GM18526 (cell line): ENCODE data around the gene CCDC57.
A peak's percentile ranks its signal among the peaks of the same experiment; 100 is the strongest.

Experiments used
- POLR2A ChIP-seq: IDR thresholded peaks from 3 replicates; pipeline ENCODE4 v1.6.1; 2011; ENCODE audit not compliant: insufficient read length; ENCODE audit errors: extremely low read depth

The CCDC57 gene

DNA sequence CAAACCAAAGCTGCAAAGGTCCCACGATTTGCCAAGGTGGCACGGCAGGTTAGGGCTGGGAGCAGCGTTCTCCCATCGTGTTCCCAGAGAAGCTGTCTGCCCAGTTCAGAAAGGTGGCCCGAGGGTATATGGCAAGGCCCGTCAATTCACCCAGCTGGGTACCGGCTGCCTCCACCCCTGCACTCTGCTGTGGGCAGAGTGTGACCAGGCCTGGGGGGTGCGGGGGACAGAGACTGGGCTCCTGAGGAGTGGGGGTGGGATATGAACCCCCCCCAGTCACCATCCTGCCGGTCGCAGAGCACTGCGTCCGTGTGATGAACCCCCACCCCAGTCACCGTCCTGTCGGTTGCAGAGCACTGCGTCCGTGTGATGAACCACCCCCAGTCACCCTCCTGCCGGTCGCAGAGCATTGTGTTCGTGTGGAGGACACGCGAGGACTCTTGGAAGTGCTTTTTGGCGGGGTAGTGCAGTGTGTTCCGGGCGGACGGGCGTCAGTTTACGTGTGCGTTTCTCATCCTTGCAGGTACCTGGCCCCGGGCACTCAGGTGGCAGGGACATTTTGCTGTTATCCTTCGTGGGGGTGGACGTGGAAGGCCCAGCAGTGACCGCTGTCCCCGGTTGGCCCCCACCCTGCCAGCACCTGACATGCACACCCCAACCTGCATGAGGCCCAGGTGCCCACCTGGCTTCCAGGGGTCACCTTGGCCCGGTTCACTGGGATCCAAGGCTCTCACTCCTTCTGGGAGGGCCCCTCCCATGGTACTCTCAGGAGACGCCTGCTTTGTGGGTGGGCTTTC is 111.9 kb downstream of the CCDC57 start:
- no peak for TF ChIP-seq POLR2A

DNA sequence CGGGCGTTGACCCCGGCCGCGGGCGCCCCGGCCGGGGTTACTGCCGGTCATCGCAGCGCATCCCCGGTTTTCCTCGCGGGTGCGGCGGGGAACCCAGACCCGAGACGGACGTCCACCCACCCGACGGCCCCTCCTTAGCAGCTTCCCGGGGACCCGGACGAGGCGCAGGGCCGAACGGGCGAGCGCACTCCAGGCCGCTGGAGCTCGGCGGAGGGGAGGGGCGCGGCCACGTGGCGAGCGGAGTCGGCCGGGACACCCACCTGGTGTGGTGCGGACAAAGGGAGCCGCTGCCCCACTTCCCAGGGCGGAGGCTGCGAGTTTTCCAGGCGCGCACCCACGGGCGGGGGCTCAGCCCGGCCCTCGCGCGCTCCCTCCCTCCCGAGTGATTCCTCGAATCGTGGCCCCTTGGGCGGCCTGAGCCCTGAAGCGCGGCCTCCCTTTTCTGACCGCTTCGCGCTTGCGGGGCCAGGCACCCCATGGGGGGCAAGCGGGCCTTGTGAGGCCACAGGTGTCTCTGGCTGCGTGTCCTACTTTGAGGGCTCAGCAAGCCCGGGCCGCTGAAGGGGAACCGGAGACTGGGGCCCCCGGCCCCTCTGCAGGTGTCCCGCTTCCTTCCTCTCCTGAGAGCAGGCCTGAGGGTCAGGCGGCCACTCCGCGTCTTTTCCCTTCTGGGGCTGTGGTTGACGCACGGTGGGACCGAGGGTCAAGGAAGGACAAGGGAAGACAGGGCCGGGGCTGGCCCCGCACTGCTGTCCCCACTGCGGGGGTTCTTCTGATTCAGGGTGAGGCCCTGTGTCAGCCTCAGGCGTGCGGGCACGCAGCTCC is 113.5 kb downstream of the CCDC57 start:
- TF ChIP-seq POLR2A: no peak

DNA sequence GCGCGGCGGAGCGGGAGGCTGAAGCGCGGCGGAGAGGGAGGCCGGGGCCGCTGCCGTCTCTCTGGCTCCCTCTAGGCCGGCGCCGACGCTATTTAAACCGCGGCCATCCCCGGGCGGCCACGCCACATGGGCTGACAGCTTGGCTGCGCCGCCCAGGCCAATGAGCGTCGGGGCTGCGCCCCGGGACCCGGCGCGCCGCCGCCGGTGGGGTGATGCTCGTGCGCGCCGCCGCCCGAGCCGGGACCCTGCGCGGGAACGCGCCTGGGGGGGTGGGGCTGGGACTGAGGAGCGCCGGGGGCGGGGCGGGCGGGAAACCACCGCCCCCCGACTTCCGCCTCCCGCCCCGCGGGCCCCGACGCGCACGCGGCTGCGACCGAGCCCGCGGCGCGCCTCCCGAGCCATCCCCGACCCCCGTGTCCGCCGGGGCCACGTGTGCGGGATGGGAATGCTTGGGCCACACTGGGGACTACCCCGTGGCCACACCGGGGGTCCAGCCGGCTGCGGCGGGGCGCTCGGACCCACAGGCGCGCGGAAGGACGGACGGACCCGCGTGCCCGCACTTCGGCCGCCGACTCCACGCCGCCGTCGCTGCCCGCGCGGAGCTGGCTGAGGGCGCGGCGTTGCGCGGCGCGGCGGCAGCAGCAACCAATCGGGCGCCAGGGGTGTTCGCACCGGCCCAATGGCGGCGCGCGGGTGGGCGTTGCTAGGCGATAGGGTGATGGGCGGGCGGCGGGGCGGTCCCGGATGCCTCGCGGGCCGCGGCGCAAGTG is 114.3 kb downstream of the CCDC57 start, which contains the start of gene FASN:
Gene FASN (minus strand): TSS at position 68 of the 770 bp plus-strand sequence. CDS start 1,791 bp downstream, outside the sequence.
- peak; percentile 97 for TF ChIP-seq POLR2A

DNA sequence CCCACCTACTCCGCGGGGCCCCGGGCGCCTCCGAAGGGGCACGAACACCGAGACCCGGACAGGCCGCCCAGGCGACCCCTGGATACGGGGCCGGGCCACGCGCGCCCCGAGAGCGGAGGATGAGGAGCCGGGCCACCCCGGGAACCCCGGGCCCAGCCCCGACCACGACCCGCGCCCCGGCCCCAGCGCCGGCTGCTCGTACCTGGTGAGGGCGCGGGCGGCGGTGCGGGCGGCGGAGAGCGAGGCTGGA is 114.8 kb downstream of the CCDC57 start:
- no peak for TF ChIP-seq POLR2A

DNA sequence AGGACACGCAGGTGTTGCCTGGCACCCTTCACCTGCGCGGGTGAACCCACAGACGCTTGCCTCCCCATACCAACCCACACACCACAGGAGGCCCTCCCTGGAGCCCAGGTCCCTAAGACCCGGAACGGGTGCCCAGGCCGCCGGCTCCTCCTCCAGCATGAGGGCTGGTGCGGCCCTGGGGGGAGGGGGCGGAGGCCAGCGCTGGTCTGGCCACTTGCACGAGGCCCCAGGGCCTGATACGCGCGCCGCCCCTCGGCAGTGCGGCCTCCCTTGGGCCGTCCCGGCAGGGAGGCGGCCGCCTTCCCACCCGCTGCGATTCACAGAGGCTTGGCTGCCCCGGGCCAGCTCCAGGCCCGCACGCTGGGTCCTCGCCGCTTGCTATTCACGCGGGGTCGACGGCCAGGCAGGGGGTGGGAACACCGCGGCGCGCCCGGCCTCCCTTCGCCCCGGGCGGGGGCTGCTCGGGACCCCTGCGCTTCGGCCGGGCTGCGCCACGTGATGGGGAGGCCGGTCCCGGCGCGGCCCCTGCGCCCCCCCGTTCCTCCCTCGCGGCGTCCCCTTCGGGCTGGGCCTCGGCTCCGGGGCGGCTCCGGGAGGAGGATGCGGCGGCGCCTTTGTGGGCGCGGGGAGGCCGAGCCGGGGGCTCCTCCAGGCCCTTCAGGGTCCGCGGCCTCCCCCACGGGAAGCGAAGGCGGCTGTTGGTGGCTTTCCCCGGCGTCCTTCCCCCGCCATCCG is 115.3 kb downstream of the CCDC57 start:
- TF ChIP-seq POLR2A: no peak

DNA sequence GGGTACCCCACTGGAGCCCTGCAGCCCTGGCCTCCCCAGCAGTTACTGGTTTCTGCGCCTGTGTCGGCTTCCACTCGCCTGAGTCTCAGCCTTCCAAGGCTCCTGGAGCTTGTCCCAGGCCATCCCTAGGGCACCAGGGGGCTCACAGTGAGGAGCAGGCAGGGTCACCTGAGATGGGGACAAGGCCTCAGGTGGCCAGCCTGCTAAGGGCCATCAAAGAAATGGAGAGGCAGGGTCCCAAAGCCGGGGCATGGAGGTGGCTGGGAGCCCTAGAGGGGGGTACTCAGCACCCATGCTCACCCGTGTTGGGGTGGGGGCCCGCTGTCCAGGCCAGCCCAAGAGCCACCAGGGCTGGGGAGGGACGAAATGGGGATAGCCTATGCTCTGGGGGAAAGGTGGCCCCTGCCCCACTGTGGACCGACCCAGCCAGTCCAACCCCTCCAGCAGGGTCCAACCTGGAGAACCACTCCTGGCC is 115.9 kb downstream of the CCDC57 start:
- no peak for TF ChIP-seq POLR2A

DNA sequence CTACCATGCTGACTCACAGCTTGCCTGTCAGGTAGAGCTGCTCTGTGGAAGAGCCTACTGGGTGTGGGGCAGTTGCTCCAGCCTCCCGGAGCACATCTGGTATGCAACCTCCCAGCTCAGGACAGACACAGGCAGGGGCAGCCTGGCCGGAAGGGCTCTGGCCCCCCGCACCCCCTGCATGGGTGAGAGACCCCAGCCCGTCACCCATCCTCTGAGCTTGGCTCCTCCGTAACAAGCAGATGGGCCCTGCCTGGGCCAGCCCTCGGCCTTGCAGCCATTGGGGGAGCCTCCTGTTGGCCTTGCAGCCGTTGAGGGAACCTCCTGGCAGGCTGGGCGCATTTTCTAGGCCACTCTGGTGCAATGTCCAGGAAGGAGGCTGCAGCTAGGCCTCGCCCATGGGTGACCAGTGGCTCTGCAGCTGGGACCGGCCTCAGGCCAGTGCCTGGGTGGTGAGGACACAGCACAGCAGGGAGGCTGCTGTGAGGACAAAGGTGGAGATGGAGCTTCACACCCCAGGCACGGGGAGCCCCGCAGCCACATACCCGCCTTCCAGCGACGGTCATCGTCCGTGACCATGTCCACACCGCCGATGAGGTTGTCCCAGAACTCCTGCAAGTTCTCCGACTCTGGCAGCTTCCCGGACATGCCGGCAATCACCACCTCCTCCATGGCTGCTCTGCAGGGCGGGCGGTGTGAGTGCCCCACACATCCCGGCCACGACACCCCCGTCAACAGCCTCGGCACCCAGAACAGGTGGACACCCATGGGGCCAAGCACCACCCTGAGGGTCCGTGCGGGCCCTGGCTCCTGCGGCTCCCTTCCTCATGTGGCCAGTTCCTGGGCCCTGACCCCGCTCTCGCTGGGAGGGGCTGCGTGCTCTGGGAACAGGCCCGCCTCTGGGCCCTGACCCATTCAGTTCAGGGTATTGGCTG is 116.6 kb downstream of the CCDC57 start:
- TF ChIP-seq POLR2A: no peak

DNA sequence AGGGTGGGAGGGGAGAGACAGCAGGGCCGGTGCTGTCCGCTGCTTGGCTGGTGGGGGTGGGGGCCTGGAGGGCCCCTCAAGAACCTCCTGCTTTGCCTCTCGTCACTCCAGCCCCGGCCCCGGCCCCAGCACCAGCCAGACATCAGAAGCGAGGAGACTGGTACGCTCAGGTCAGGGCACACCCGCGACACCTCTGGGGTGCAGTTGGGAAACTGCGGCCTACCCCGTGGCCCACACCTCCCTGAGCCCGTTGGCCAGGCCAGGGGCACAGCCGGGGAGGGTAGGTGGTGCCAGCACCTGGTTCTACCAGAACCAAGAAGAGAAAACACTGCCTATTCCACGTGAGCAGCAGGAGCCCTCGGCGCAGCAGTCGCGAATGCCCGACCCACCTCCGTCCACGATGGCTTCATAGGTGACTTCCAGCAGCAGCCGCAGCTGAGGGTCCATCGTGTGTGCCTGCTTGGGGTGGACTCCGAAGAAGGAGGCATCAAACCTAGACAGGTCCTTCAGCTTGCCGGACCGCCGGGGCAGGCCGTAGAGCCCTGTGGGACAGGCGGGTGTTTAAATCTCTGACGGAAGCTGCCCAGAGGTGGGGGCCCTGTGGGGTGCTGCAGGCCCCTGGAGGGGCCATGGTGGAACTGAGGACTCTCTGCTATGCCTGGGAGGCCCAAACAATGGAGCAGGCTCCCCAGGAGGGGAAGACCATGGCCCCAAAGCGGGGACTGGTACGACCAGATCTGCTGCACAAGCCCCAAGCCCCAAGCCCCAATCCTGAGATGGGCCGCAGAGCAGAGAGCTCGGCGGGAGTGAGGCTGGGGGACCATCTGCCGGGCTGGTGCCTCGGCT is 117.5 kb downstream of the CCDC57 start:
- TF ChIP-seq POLR2A: no peak

DNA sequence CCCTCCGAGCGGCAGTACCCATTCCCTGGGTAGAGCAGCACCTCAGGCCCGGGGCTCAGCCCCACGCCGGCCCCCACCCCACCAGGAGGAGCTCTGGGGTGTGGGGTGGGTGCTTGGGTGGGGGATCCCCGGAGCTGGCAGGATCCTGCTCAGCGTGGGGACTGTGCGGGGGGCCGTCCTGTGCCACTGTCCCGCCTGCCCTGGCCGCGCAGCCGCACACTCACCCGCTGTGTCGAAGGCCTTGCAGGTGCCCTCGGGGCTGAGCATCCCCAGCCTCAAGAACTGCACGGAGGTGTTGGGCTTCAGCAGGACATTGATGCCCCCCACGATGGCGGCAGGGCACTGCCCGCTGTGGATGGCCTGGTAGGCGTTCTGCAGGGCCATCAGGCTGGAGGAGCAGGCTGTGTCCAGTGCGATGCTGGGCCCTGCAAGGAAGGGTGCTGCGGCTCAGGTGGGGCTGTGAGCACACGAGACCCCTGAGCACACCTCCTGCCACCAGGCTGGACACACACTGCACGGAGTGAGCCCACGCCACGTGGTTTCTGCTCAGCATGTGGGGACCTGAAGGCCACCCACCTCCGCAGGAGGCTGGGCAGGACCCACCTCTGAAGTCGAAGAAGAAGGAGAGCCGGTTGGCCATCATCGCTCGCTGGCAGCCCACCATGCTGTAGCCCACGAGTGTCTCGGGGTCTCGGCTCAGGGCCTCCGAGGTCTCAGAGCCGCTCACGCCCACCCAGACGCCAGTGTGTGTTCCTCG is 119.5 kb downstream of the CCDC57 start:
- TF ChIP-seq POLR2A: no peak

DNA sequence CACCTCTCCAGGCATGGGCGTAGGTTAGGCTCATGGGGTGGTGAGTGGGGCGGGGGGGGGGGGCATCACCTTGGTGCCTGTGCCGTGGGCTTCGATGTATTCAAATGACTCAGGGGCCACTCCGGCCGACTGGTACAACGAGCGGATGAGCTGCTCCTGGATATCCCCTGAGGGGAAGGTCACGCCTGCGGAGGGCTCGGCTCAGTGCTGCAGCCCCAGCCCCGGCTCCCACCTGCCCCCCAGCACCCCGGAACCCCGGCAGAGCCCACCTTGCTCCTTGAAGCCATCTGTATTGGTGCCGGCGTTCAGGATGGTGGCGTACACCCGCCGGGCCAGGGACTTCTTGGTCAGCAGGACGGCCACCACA is 120.0 kb downstream of the CCDC57 start:
- TF ChIP-seq POLR2A: no peak

DNA sequence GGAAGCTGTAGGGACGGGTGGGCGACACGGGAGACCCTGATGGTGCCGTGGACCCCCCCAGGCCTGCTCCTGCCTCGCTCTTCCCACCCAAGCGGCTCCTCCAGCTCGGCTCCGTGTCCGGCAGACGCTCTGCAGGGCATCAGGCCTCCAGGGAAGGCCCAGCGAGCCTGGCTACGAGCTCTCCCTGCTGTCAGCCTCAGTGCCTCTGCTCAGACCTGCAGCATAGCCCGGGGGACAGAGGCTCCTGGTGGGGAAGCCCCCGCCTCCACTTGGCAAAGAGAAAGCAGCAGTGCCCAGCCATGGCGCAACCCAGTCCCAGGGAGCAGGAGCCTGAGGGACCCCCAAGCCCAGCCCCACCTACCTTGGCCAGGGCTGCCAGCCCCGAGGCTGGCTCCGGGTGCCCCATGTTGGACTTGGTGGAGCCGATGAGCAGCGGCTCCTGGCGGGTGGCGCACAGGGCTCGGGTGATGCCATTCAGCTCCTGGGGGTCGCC is 120.5 kb downstream of the CCDC57 start:
- TF ChIP-seq POLR2A: peak; percentile 14
